ENCODE data around the gene NET1.

The NET1 gene

GRCh38 chr10:5476918-5477525 is 64.7 kb downstream of the NET1 start:
- Histone ChIP-seq H4K20me1 (ENCODE audit: insufficient read depth, low read length) (no peaks in the 10 kb centered on the region), H3K4me3 (ENCODE audit: low read depth, low read length, poor library complexity, severe bottlenecking) (no peak overlapping the region), H3K4me1 (ENCODE audit: insufficient read depth, low read length, severe bottlenecking) (no peaks in the 10 kb centered on the region), H3K36me3 (ENCODE audit: insufficient read depth, low read length) (no peaks in the 10 kb centered on the region), H2AFZ (ENCODE audit: low read length) (no peak overlapping the region), H3K9ac (ENCODE audit: low read length) (no peak overlapping the region), H3K9me3 (ENCODE audit: low read length) (no peaks in the 10 kb centered on the region), H3K27ac (ENCODE audit: low read depth, low read length, poor library complexity, severe bottlenecking) (no peak overlapping the region), H3F3A (ENCODE audit: insufficient read depth, low read length) (no peaks in the 10 kb centered on the region), H3K79me2 (ENCODE audit: insufficient read depth, low read length) (no peaks in the 10 kb centered on the region), H3K27me3 (ENCODE audit: insufficient read depth, low read length) (peaks cover 5% of the 10 kb centered on the region; the same call in 1 of the 2 replicates), H3K9me2 (ENCODE audit: low read depth, low read length) (no peaks in the 10 kb centered on the region), H3K4me2 (ENCODE audit: low read length) (no peak overlapping the region)
- no peak for TF ChIP-seq EZH2 (IDR thresholded peaks at IDR 0.05; ENCODE audit: borderline replicate concordance, low read length)
- TF ChIP-seq, protein P1, sequence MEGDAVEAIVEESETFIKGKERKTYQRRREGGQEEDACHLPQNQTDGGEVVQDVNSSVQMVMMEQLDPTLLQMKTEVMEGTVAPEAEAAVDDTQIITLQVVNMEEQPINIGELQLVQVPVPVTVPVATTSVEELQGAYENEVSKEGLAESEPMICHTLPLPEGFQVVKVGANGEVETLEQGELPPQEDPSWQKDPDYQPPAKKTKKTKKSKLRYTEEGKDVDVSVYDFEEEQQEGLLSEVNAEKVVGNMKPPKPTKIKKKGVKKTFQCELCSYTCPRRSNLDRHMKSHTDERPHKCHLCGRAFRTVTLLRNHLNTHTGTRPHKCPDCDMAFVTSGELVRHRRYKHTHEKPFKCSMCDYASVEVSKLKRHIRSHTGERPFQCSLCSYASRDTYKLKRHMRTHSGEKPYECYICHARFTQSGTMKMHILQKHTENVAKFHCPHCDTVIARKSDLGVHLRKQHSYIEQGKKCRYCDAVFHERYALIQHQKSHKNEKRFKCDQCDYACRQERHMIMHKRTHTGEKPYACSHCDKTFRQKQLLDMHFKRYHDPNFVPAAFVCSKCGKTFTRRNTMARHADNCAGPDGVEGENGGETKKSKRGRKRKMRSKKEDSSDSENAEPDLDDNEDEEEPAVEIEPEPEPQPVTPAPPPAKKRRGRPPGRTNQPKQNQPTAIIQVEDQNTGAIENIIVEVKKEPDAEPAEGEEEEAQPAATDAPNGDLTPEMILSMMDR (IDR thresholded peaks at IDR 0.05; ENCODE audit: low read length), result no peak

DNA sequence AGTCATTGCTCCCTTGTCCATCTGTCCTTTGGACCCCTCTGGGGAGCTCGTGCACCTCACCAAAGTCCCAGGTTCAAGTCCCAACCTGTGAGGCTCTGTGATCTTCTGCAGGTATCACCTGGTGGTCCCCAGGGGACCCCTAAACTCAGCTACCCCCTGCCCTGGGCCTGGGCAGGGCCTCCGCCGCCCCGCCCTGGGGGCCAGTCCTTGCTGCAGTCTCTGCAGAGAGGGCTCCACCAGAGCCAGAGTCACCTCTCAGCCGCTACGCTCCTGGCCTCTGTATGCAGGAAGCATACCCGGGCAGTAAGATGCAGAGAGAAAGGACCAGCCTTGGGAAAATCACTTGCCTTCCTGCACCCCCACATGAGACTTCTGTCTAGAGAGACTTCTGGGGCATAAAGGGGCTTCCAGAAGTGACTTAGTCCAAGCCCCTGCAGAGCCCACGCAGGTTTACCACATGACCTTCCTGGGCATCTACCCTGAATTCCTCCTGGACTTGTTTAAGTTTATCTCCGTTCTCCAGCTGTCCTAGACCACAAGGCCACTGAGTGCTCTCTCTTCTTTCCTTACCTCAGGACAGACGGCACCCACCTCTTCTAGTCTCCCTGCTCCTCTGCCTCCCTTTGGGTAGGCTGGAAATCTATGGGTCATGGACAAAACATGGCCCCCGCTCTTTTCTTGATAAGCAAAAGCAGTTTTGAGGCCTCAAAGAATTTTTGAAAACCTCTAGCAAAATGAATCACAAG is 65.8 kb downstream of the NET1 start:
- H3K4me2 ChIP-seq (ENCODE audit: low read length), result no peak overlapping the region
- H3K9ac ChIP-seq (ENCODE audit: low read length), result no peak overlapping the region
- peaks cover 5% of the 10 kb centered on the region; the same call in 1 of the 2 replicates for H3K27me3 ChIP-seq (ENCODE audit: insufficient read depth, low read length)
- no peaks in the 10 kb centered on the region for H3K79me2 ChIP-seq (ENCODE audit: insufficient read depth, low read length)
- H3K9me3 ChIP-seq (ENCODE audit: low read length), result no peaks in the 10 kb centered on the region
- no peak for TF ChIP-seq EZH2 (IDR thresholded peaks at IDR 0.05; ENCODE audit: borderline replicate concordance, low read length)
- TF ChIP-seq, protein P1 (IDR thresholded peaks at IDR 0.05; ENCODE audit: low read length), result no peak
- no peak overlapping the region for H2AFZ ChIP-seq (ENCODE audit: low read length)
- no peaks in the 10 kb centered on the region for H4K20me1 ChIP-seq (ENCODE audit: insufficient read depth, low read length)
- H3K4me3 ChIP-seq (ENCODE audit: low read depth, low read length, poor library complexity, severe bottlenecking), result no peak overlapping the region
- no peaks in the 10 kb centered on the region for H3F3A ChIP-seq (ENCODE audit: insufficient read depth, low read length)
- H3K4me1 ChIP-seq (ENCODE audit: insufficient read depth, low read length, severe bottlenecking), result no peaks in the 10 kb centered on the region
- no peaks in the 10 kb centered on the region for H3K36me3 ChIP-seq (ENCODE audit: insufficient read depth, low read length)
- H3K9me2 ChIP-seq (ENCODE audit: low read depth, low read length), result no peaks in the 10 kb centered on the region
- H3K27ac ChIP-seq (ENCODE audit: low read depth, low read length, poor library complexity, severe bottlenecking), result no peak overlapping the region

- Histone ChIP-seq H3F3A (ENCODE audit: insufficient read depth, low read length) (no peaks in the 10 kb centered on the region), H3K9me3 (ENCODE audit: low read length) (no peaks in the 10 kb centered on the region), H3K4me1 (ENCODE audit: insufficient read depth, low read length, severe bottlenecking) (no peaks in the 10 kb centered on the region), H3K4me3 (ENCODE audit: low read depth, low read length, poor library complexity, severe bottlenecking) (no peak overlapping the region), H4K20me1 (ENCODE audit: insufficient read depth, low read length) (no peaks in the 10 kb centered on the region), H3K79me2 (ENCODE audit: insufficient read depth, low read length) (no peaks in the 10 kb centered on the region), H3K9me2 (ENCODE audit: low read depth, low read length) (no peaks in the 10 kb centered on the region), H3K27ac (ENCODE audit: low read depth, low read length, poor library complexity, severe bottlenecking) (no peak overlapping the region), H3K4me2 (ENCODE audit: low read length) (no peak overlapping the region), H2AFZ (ENCODE audit: low read length) (no peak overlapping the region), H3K9ac (ENCODE audit: low read length) (no peak overlapping the region), H3K36me3 (ENCODE audit: insufficient read depth, low read length) (no peaks in the 10 kb centered on the region), H3K27me3 (ENCODE audit: insufficient read depth, low read length) (peaks cover 5% of the 10 kb centered on the region; the same call in 1 of the 2 replicates)
- TF ChIP-seq, protein P1 (IDR thresholded peaks at IDR 0.05; ENCODE audit: low read length), result no peak
- TF ChIP-seq EZH2 (IDR thresholded peaks at IDR 0.05; ENCODE audit: borderline replicate concordance, low read length), result no peak
Measured at GRCh38 chr10:5478694-5479305, 66.4 kb downstream of the NET1 start.

Measured in OCI-LY1 (cell line).